SK-N-MC (cell line): Measurements from ENCODE around the gene COX6B1.
"Not testable (repeated sequence)": the region's sequence is repeated elsewhere in the genome, so short reads cannot be mapped to it uniquely, and the experiment has no call there.

ENCODE experiments used
- DNase-seq: peaks from one replicate; pipeline ENCODE4 v3.0.0-alpha.2; 2011; ENCODE audit warnings: low read depth, low spot score
- H3K27ac ChIP-seq: fragments of 200-600 bp; sonication (generic); 2 replicates; pipeline ENCODE4 v1.5.1; 2016; ENCODE audit warnings: mixed run types
- H3K36me3 ChIP-seq: fragments of 200-600 bp; sonication (generic); 2 replicates; pipeline ENCODE4 v1.6.1; 2017; ENCODE audit warnings: antibody characterized with exemption, low read length, mixed read lengths; ENCODE audit not compliant: insufficient read depth
- H3K4me3 ChIP-seq: fragments of 200-600 bp; sonication (generic); 2 replicates; pipeline ENCODE4 v1.5.1; 2016
- H3K9ac ChIP-seq: fragments of 200-600 bp; sonication (generic); 2 replicates; pipeline ENCODE4 v1.8.0; 2017; ENCODE audit warnings: mixed run types, mixed read lengths; ENCODE audit not compliant: insufficient read length
- H3K9me3 ChIP-seq: fragments of 200-600 bp; sonication (generic); 2 replicates; pipeline ENCODE4 v1.6.1; 2017; ENCODE audit warnings: low read depth, mild to moderate bottlenecking, antibody characterized with exemption, low read length, moderate library complexity, mixed read lengths
- EZH2 ChIP-seq: fragments of 200-600 bp; sonication (generic); IDR thresholded peaks from one replicate; pipeline ENCODE4 v1.6.1; 2017; ENCODE audit warnings: antibody characterized with exemption
- FOXP2 ChIP-seq: optimal IDR thresholded peaks from 2 replicates; pipeline ENCODE3; 2011; ENCODE audit warnings: mild to moderate bottlenecking, moderate library complexity; ENCODE audit not compliant: insufficient read depth; ENCODE audit errors: extremely low read length, control extremely low read depth
- POLR2AphosphoS5 ChIP-seq: IDR thresholded peaks from 2 replicates; pipeline ENCODE4 v1.6.1; 2012; ENCODE audit warnings: mild to moderate bottlenecking, low read depth, low read length, borderline replicate concordance

The COX6B1 gene

GRCh38 chr19:35648017-35648961, at the start of gene COX6B1:
COX6B1 (plus strand) TSS chr19:35648323; CDS start chr19:35651244, 2,921 bp downstream.
- DNase-seq: peak; percentile 90
- Histone ChIP-seq H3K9me3 (no peaks in the 10 kb centered on the region), H3K27ac (peak within 1 kb of the TSS; percentile 85; the same call in 1 of the 2 replicates), H3K36me3 (peaks cover 4% of the 10 kb centered on the region; the same call in 1 of the 2 replicates), H3K9ac (peak within 1 kb of the TSS; percentile 84), H3K4me3 (peak within 1 kb of the TSS; percentile 97)
- TF ChIP-seq EZH2 (no peak), POLR2AphosphoS5 (peak; percentile 97)

- H3K9ac ChIP-seq: no peak overlapping the region
- no peak overlapping the region for H3K4me3 ChIP-seq
- no peaks in the 10 kb centered on the region for H3K9me3 ChIP-seq
- H3K27ac ChIP-seq: no peak overlapping the region
- H3K36me3 ChIP-seq: no peaks in the 10 kb centered on the region
- TF ChIP-seq FOXP2 (no peak), EZH2 (no peak), POLR2AphosphoS5 (no peak)
- no peak for DNase-seq
Observed at GRCh38 chr19:35601971-35602370, 46.2 kb upstream of the COX6B1 start.

- H3K27ac ChIP-seq, H3K36me3 ChIP-seq, H3K9ac ChIP-seq, H3K9me3 ChIP-seq, H3K4me3 ChIP-seq, DNase-seq: not testable (repeated sequence)
Observed at GRCh38 chr19:35604436-35604835, 43.7 kb upstream of the COX6B1 start.

GRCh38 chr19:35607170-35607569, 41.0 kb upstream of the COX6B1 start:
- DNase-seq, H3K36me3 ChIP-seq, H3K27ac ChIP-seq, H3K9me3 ChIP-seq, H3K9ac ChIP-seq, H3K4me3 ChIP-seq: not testable (repeated sequence)

GRCh38 chr19:35607661-35608060, 40.5 kb upstream of the COX6B1 start:
- Histone ChIP-seq H3K9ac (no peak overlapping the region), H3K27ac (no peak overlapping the region), H3K9me3 (no peaks in the 10 kb centered on the region), H3K4me3 (no peak overlapping the region), H3K36me3 (no peaks in the 10 kb centered on the region)
- no peak for DNase-seq
- TF ChIP-seq POLR2AphosphoS5: no peak
- no peak for TF ChIP-seq EZH2
- no peak for TF ChIP-seq FOXP2

- TF ChIP-seq EZH2: no peak
- TF ChIP-seq POLR2AphosphoS5: no peak
- TF ChIP-seq FOXP2: no peak
- no peak overlapping the region for H3K9ac ChIP-seq
- DNase-seq: no peak
Observed at GRCh38 chr19:35608251-35608650, 39.9 kb upstream of the COX6B1 start.

GRCh38 chr19:35609851-35610353, 38.2 kb upstream of the COX6B1 start:
- TF ChIP-seq EZH2: no peak
- no peak for TF ChIP-seq POLR2AphosphoS5
- no peak for TF ChIP-seq FOXP2
- no peak for DNase-seq
- Histone ChIP-seq H3K9ac (no peak overlapping the region), H3K4me3 (no peak overlapping the region), H3K36me3 (no peaks in the 10 kb centered on the region), H3K27ac (no peak overlapping the region), H3K9me3 (no peaks in the 10 kb centered on the region)

More at GRCh38 chr19:35608251-35608650, 39.9 kb upstream of the COX6B1 start:
- Histone ChIP-seq H3K27ac (no peak overlapping the region), H3K4me3 (no peak overlapping the region), H3K36me3 (no peaks in the 10 kb centered on the region), H3K9me3 (no peaks in the 10 kb centered on the region)

- H3K27ac ChIP-seq: no peak overlapping the region
- no peak for TF ChIP-seq POLR2AphosphoS5
- TF ChIP-seq FOXP2: no peak
- TF ChIP-seq EZH2: no peak
- H3K9me3 ChIP-seq: no peaks in the 10 kb centered on the region
- peak overlapping the region; percentile 97 for H3K4me3 ChIP-seq
- no peaks in the 10 kb centered on the region; the same call in 1 of the 2 replicates for H3K36me3 ChIP-seq
- no peak for DNase-seq
- H3K9ac ChIP-seq: peak overlapping the region; percentile 64
Observed at GRCh38 chr19:35612224-35612558, 35.9 kb upstream of the COX6B1 start.

GRCh38 chr19:35612559-35613321, 35.4 kb upstream of the COX6B1 start, which contains the start of gene HAUS5:
HAUS5 (plus strand) TSS chr19:35612735; CDS start chr19:35612795, 60 bp downstream.
- Histone ChIP-seq H3K4me3 (peak within 1 kb of the TSS; percentile 97), H3K9ac (peak within 1 kb of the TSS; percentile 96), H3K36me3 (no peaks in the 10 kb centered on the region; the same call in 1 of the 2 replicates), H3K27ac (no peak within 1 kb of the TSS), H3K9me3 (no peaks in the 10 kb centered on the region)
- DNase-seq: peak; percentile 22
- TF ChIP-seq FOXP2: no peak
- TF ChIP-seq POLR2AphosphoS5: peak; percentile 79
- no peak for TF ChIP-seq EZH2
